HUDEP-2 (cell line): Measurements from ENCODE around the gene MYO3B.
"Not testable (repeated sequence)": the region's sequence is repeated elsewhere in the genome, so short reads cannot be mapped to it uniquely, and the experiment has no call there.

Experiments used
- DNase-seq, 76 experiments: peaks; one replicate each; lab custom pipeline; 2025; ENCODE audit not compliant: unreplicated experiment in 76 of 76; lab: John Stamatoyannopoulos, UW

Gene MYO3B

GRCh38 chr2:170401187-170401586 lies 223.2 kb downstream of the MYO3B start:
- DNase-seq = no peak

GRCh38 chr2:170404846-170405245 lies 226.9 kb downstream of the MYO3B start:
- no peak for DNase-seq

- DNase-seq = no peak
Measured at GRCh38 chr2:170405326-170405725, 227.4 kb downstream of the MYO3B start.

- no peak for DNase-seq
Measured at GRCh38 chr2:170408461-170409163, 230.7 kb downstream of the MYO3B start.

- peak in 68 of 76 experiments; percentile 3 to 77 (median 45) for DNase-seq
Measured at GRCh38 chr2:170409164-170409535, 231.2 kb downstream of the MYO3B start.

- peak in 4 of 76 experiments; percentile 5 to 24 (median 16) for DNase-seq
Measured at GRCh38 chr2:170411660-170412059, 233.7 kb downstream of the MYO3B start.

- peak in 1 of 76 experiments; percentile 1 for DNase-seq
Measured at GRCh38 chr2:170420961-170421687, 243.2 kb downstream of the MYO3B start.

GRCh38 chr2:170423919-170424318 lies 246.0 kb downstream of the MYO3B start:
- DNase-seq = no peak

GRCh38 chr2:170425281-170425751 lies 247.4 kb downstream of the MYO3B start:
- DNase-seq = no peak

- DNase-seq = no peak
Measured at GRCh38 chr2:170428868-170429267, 250.9 kb downstream of the MYO3B start.

GRCh38 chr2:170432823-170433222 lies 254.9 kb downstream of the MYO3B start:
- DNase-seq = no peak

- no peak for DNase-seq
Measured at GRCh38 chr2:170433448-170433847, 255.5 kb downstream of the MYO3B start.

- DNase-seq = not testable (repeated sequence)
Measured at GRCh38 chr2:170434396-170434795, 256.4 kb downstream of the MYO3B start.

GRCh38 chr2:170434900-170435621 lies 257.1 kb downstream of the MYO3B start:
- no peak for DNase-seq

GRCh38 chr2:170436077-170436943 lies 258.4 kb downstream of the MYO3B start:
- DNase-seq = no peak

GRCh38 chr2:170446078-170446477 lies 268.1 kb downstream of the MYO3B start:
- no peak for DNase-seq

GRCh38 chr2:170449034-170449433 lies 271.1 kb downstream of the MYO3B start:
- DNase-seq = no peak

GRCh38 chr2:170454471-170455372 lies 276.8 kb downstream of the MYO3B start:
- no peak for DNase-seq

- no peak for DNase-seq
Measured at GRCh38 chr2:170455617-170456426, 277.9 kb downstream of the MYO3B start.
